Measurements from ENCODE around the gene CACNB2. TPM values are rescaled to one million over a fixed set of nuclear protein-coding genes. Genes with fewer than 3 reads are reported as not detected.

Gene CACNB2
- total RNA-seq, 2 donors from 2014 or later, result 1.9 to 4.6 TPM

- Histone ChIP-seq H3K4me3 (ENCODE audit: low read length) (no peak overlapping the region), H3K27ac (ENCODE audit: low read depth, low read length) (no peak overlapping the region), H3K9me3 (ENCODE audit: control insufficient read depth, low read length) (peaks cover 17% of the 10 kb centered on the region), H3K36me3 (ENCODE audit: control insufficient read depth, insufficient read depth, low read length) (no peaks in the 10 kb centered on the region), H3K9ac (ENCODE audit: extremely low read depth, low read length, poor library complexity, severe bottlenecking) (no peak overlapping the region), H3K4me1 (ENCODE audit: control insufficient read depth, insufficient read depth, low read length) (no peaks in the 10 kb centered on the region), H3K27me3 (ENCODE audit: control insufficient read depth, insufficient read depth, low read length, poor library complexity, severe bottlenecking) (no peaks in the 10 kb centered on the region)
- WGBS, 2 experiments (ENCODE audit: insufficient coverage in 1 of 2, insufficient read length in 1 of 2), result 70 to 87% methylated on average over 7 of the region's 7 CpGs
- peaks cover 8% of the 10 kb centered on the region for H3K9me3 Mint-ChIP-seq
- H3K4me3 Mint-ChIP-seq, result no peak overlapping the region
- no peak for TF ChIP-seq CTCF (conservative IDR thresholded peaks at IDR 0.05)
- H3K36me3 Mint-ChIP-seq (ENCODE audit: low read depth), result peaks cover 7% of the 10 kb centered on the region
- peak; percentile 62 for DNase-seq
- H3K27me3 Mint-ChIP-seq (ENCODE audit: insufficient read depth), result no peaks in the 10 kb centered on the region
- H3K27ac Mint-ChIP-seq, result no peak overlapping the region
- peaks cover 14% of the 10 kb centered on the region for H3K4me1 Mint-ChIP-seq
Measured at GRCh38 chr10:18246967-18247366, 106.7 kb downstream of the CACNB2 start.

DNA sequence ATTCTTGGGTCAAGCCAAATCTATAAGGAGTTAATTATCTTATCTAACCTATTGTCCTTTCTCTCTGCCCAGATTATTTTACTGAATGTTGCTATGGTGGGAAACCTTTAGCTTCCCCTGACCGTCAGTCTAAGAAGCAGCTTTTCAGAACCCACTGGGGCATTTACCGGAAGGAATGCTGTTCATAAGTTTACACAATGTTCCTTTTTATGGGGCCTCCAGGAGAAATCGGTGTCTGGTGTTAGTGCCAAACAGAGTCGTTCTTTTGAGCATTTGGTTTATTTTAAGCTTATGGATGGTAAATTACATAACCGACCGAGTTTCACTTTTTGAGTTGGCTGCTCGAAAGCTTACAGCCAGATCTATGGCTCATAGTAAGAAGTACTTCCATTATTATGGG is 111.9 kb downstream of the CACNB2 start:
- no peaks in the 10 kb centered on the region for H3K36me3 ChIP-seq (ENCODE audit: control insufficient read depth, insufficient read depth, low read length)
- peaks cover 14% of the 10 kb centered on the region for H3K9me3 ChIP-seq (ENCODE audit: control insufficient read depth, low read length)
- peaks cover 3% of the 10 kb centered on the region for H3K4me1 ChIP-seq (ENCODE audit: control insufficient read depth, insufficient read depth, low read length)
- Mint-ChIP-seq H3K27me3 (ENCODE audit: insufficient read depth) (no peaks in the 10 kb centered on the region), H3K27ac (no peak overlapping the region), H3K36me3 (ENCODE audit: low read depth) (no peaks in the 10 kb centered on the region), H3K4me1 (peaks cover 6% of the 10 kb centered on the region), H3K9me3 (no peaks in the 10 kb centered on the region), H3K4me3 (no peak overlapping the region)
- no peak overlapping the region for H3K4me3 ChIP-seq (ENCODE audit: low read length)
- no peaks in the 10 kb centered on the region for H3K27me3 ChIP-seq (ENCODE audit: control insufficient read depth, insufficient read depth, low read length, poor library complexity, severe bottlenecking)
- peak overlapping the region; percentile 28 for H3K9ac ChIP-seq (ENCODE audit: extremely low read depth, low read length, poor library complexity, severe bottlenecking)
- WGBS, 2 experiments (ENCODE audit: insufficient coverage in 1 of 2, insufficient read length in 1 of 2), result 83 to 88% methylated on average over 5 to 7 of the region's 7 CpGs
- no peak for TF ChIP-seq CTCF (conservative IDR thresholded peaks at IDR 0.05)
- H3K27ac ChIP-seq (ENCODE audit: low read depth, low read length), result no peak overlapping the region
- peak; percentile 29 for DNase-seq

- WGBS, 2 experiments (ENCODE audit: insufficient coverage in 1 of 2, insufficient read length in 1 of 2), result 88 to 97% methylated on average over 1 to 2 of the region's 2 CpGs
- H3K36me3 ChIP-seq (ENCODE audit: control insufficient read depth, insufficient read depth, low read length), result no peaks in the 10 kb centered on the region
- H3K27me3 ChIP-seq (ENCODE audit: control insufficient read depth, insufficient read depth, low read length, poor library complexity, severe bottlenecking), result no peaks in the 10 kb centered on the region
- no peaks in the 10 kb centered on the region for H3K9me3 Mint-ChIP-seq
- no peak for DNase-seq
- no peak overlapping the region for H3K9ac ChIP-seq (ENCODE audit: extremely low read depth, low read length, poor library complexity, severe bottlenecking)
- H3K4me1 Mint-ChIP-seq, result peaks cover 4% of the 10 kb centered on the region
- H3K9me3 ChIP-seq (ENCODE audit: control insufficient read depth, low read length), result peaks cover 14% of the 10 kb centered on the region
- H3K4me1 ChIP-seq (ENCODE audit: control insufficient read depth, insufficient read depth, low read length), result peaks cover 3% of the 10 kb centered on the region
- no peak overlapping the region for H3K27ac Mint-ChIP-seq
- no peaks in the 10 kb centered on the region for H3K27me3 Mint-ChIP-seq (ENCODE audit: insufficient read depth)
- H3K36me3 Mint-ChIP-seq (ENCODE audit: low read depth), result no peaks in the 10 kb centered on the region
- no peak overlapping the region for H3K27ac ChIP-seq (ENCODE audit: low read depth, low read length)
- no peak overlapping the region for H3K4me3 Mint-ChIP-seq
- TF ChIP-seq CTCF (conservative IDR thresholded peaks at IDR 0.05), result no peak
- H3K4me3 ChIP-seq (ENCODE audit: low read length), result no peak overlapping the region
Measured at GRCh38 chr10:18254086-18254485, 113.9 kb downstream of the CACNB2 start.

Measured in endodermal cell (in vitro differentiated cells).